A549 (cell line): ENCODE data around the gene DNAAF5. TPM values are rescaled to one million over a fixed set of nuclear protein-coding genes. Genes with fewer than 3 reads are reported as not detected.

Source experiments
- ATAC-seq, 2 experiments: fragments of 200-7000 bp in 1 of 2; fragments of >200 bp in 1 of 2; cut with Nextera tagmentation in 1 of 2; cut with Tn5 transposase in 1 of 2; 3 replicates each; pipeline versions ENCODE4 v1.8.0 to v1.9.1; 2018 to 2020; ENCODE audit warnings: mild to moderate bottlenecking in 1 of 2, moderate library complexity in 1 of 2
- CTCF ChIA-PET: fragments of 300-600 bp; sonication (Branson Sonifier 250); formaldehyde crosslinking; extraction: SDS; loops from one replicate; lab custom pipeline; 2021; ENCODE audit warnings: antibody characterized with exemption, inconsistent platforms; lab: Yijun Ruan, JAX
- POLR2A ChIA-PET: fragments of 350-600 bp; formaldehyde crosslinking; extraction: SDS; loops from one replicate; lab custom pipeline; 2021; ENCODE audit warnings: antibody characterized with exemption, inconsistent platforms; lab: Yijun Ruan, JAX
- DNase-seq, 2 experiments: peaks; one replicate each; pipeline versions ENCODE4 v3.0.0 to v3.0.0-alpha.2; 2011 to 2016; ENCODE audit warnings: low read depth in 1 of 2, low spot score in 1 of 2
- FAIRE-seq: peaks from 2 replicates; lab custom pipeline; 2011; peaks lifted over from hg19 to GRCh38; lab: Jason Lieb, UNC
- H3K27ac ChIP-seq, 2 experiments: fragments of >200 bp; sonication (Bioruptor Twin); formaldehyde crosslinking; 3 replicates each; pipeline ENCODE4 v1.5.1; 2016 to 2017
- H3K4me1 ChIP-seq: fragments of >200 bp; sonication (Bioruptor Twin); formaldehyde crosslinking; 3 replicates; pipeline ENCODE4 v1.6.1; 2016
- H3K4me2 ChIP-seq: fragments of >200 bp; sonication (Bioruptor Twin); formaldehyde crosslinking; 3 replicates; pipeline ENCODE4 v1.6.1; 2016
- H3K4me3 ChIP-seq: fragments of >200 bp; sonication (Bioruptor Twin); formaldehyde crosslinking; 3 replicates; pipeline ENCODE4 v1.5.1; 2016
- H3K9me3 ChIP-seq: fragments of >200 bp; sonication (Bioruptor Twin); formaldehyde crosslinking; 3 replicates; pipeline ENCODE4 v1.6.1; 2016
- CBX8 ChIP-seq: fragments of 200-600 bp; sonication (generic); IDR thresholded peaks from 2 replicates; pipeline ENCODE4 v1.6.1; 2016
- CEBPB ChIP-seq, 2 experiments: fragments of >200 bp in 1 of 2; sonication (Bioruptor Twin) in 1 of 2; formaldehyde crosslinking in 1 of 2; IDR thresholded peaks; 2 replicates each; pipeline ENCODE4 v1.6.1; 2012 to 2016
- CHD2 ChIP-seq: fragments of 150-350 bp; IDR thresholded peaks from 2 replicates; pipeline ENCODE4 v1.6.1; 2014; ENCODE audit warnings: low read length; ENCODE audit not compliant: partially characterized antibody
- CHD4 ChIP-seq: fragments of 200-600 bp; sonication (generic); IDR thresholded peaks from 2 replicates; pipeline ENCODE4 v1.6.1; 2016; ENCODE audit warnings: antibody characterized with exemption, mild to moderate bottlenecking, borderline replicate concordance
- FOSL2 ChIP-seq, 2 experiments: fragments of 450-650 bp in 1 of 2; fragments of >200 bp in 1 of 2; sonication (Bioruptor Twin) in 1 of 2; formaldehyde crosslinking; IDR thresholded peaks; 2 replicates each; pipeline versions ENCODE4 v1.5.0 to v1.6.1; 2016 to 2020; ENCODE audit warnings: mild to moderate bottlenecking in 1 of 2, moderate library complexity in 1 of 2
- JUNB ChIP-seq: fragments of >200 bp; sonication (Bioruptor Twin); formaldehyde crosslinking; IDR thresholded peaks from 2 replicates; pipeline ENCODE4 v1.6.1; 2016
- PBX3 ChIP-seq: IDR thresholded peaks from 2 replicates; pipeline ENCODE4 v1.6.1; 2012
- REST ChIP-seq: fragments of 200-600 bp; sonication (generic); IDR thresholded peaks from 2 replicates; pipeline ENCODE4 v1.6.1; 2016; ENCODE audit warnings: antibody characterized with exemption, mild to moderate bottlenecking, moderate library complexity
- RNF2 ChIP-seq: fragments of 200-600 bp; sonication (generic); IDR thresholded peaks from 2 replicates; pipeline ENCODE4 v1.6.1; 2016; ENCODE audit warnings: low read depth, mild to moderate bottlenecking, antibody characterized with exemption, moderate library complexity, borderline replicate concordance
- SREBF2 ChIP-seq: fragments of 450-650 bp; IDR thresholded peaks from 2 replicates; pipeline ENCODE4 v1.6.1; 2014; ENCODE audit warnings: mild to moderate bottlenecking, moderate library complexity
- TP53 ChIP-seq: fragments of 250-450 bp; sonication (Bioruptor Pico); IDR thresholded peaks from 2 replicates; pipeline ENCODE4 v1.5.0; 2021; ENCODE audit warnings: mild to moderate bottlenecking, moderate library complexity
- WGBS: methylation state at CpG from one replicate; pipeline ENCODE4 v1.1.6; 2017; ENCODE audit errors: missing lambda C conversion rate; 5-methylcytosine and 5-hydroxymethylcytosine counted together
- polyA plus RNA-seq, 4 experiments: library from polyadenylated mRNA; depleted of rRNA in 3 of 4; stranded (reverse); fragments of >200 nt; fragmentation: RNase III in 1 of 4; extraction: RNeasy Plus Mini Kit Qiagen cat#74134 plus additional on column Dnase treatment in 1 of 4; gene quantifications; 2 replicates in 3 of 4; 3 replicates in 1 of 4; pipeline ENCODE4 v1.2.3, GENCODE V29; 2011 to 2017
- TF ChIP-seq, protein P1 (sequence below): fragments of >200 bp; sonication (Bioruptor Twin); formaldehyde crosslinking; IDR thresholded peaks from 2 replicates; pipeline ENCODE4 v1.6.1; 2016
- TF ChIP-seq, protein P2 (sequence below): IDR thresholded peaks from 2 replicates; pipeline ENCODE4 v1.6.1; 2012; ENCODE audit warnings: low read depth, borderline replicate concordance
- TF ChIP-seq, protein P3 (sequence below): fragments of >200 bp; sonication (Bioruptor Twin); formaldehyde crosslinking; IDR thresholded peaks from 3 replicates; pipeline ENCODE4 v1.5.1; 2016
- TF ChIP-seq, protein P4 (sequence below): fragments of 250-450 bp; sonication (Bioruptor Pico); IDR thresholded peaks from 2 replicates; pipeline ENCODE4 v1.5.0; 2020; ENCODE audit warnings: low read depth, mild to moderate bottlenecking, moderate library complexity

The DNAAF5 gene
- polyA plus RNA-seq, 2 of the 4 experiments (the other 2 are of a cell fraction) = 27.8 to 34.7 TPM

- POLR2A ChIA-PET = no interaction called here
- no peak for FAIRE-seq
- H3K4me3 ChIP-seq = no peak overlapping the region
- no peak overlapping the region for H3K27ac ChIP-seq
- CTCF ChIA-PET = no interaction called here
- WGBS = 92% methylated on average over 21 of the region's 22 CpGs
- peaks cover 23% of the 10 kb centered on the region for H3K9me3 ChIP-seq
- no peak for ATAC-seq
- TF ChIP-seq FOSL2 (IDR thresholded peaks at IDR 0.05) = no peak
- TF ChIP-seq FOSL2 (CRISPR knock-in tag; IDR thresholded peaks at IDR 0.05) = no peak
- TF ChIP-seq, protein P1, sequence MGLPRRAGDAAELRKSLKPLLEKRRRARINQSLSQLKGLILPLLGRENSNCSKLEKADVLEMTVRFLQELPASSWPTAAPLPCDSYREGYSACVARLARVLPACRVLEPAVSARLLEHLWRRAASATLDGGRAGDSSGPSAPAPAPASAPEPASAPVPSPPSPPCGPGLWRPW = no peak
- no peak for TF ChIP-seq CBX8
- no peak for TF ChIP-seq JUNB
- TF ChIP-seq RNF2 = no peak
- TF ChIP-seq PBX3 = no peak
- no peak overlapping the region for H3K4me2 ChIP-seq
- no peak for DNase-seq
- no peaks in the 10 kb centered on the region for H3K4me1 ChIP-seq
These were observed 33.2 kb upstream of the DNAAF5 start for GRCh38 chr7:693280-693679.

DNA sequence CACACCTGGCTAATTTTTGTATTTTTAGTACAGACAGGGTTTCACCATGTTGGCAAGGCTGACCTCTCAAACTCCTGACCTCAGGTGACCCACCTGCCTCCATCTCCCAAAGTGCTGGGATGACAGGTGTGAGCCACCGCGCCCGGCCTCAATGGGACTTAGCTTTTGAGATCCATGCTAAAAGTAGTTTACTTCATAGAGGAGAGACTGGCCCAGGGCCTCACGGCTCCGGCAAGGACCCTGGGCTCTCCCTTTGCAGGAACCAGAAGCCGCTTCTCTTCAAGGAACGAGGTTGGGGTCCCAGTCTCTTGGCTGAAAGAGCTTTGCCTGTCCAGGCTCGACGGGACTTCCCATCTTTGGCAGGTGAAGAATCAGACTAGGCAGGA, 30.1 kb upstream of the DNAAF5 start:
- TF ChIP-seq, protein P2, sequence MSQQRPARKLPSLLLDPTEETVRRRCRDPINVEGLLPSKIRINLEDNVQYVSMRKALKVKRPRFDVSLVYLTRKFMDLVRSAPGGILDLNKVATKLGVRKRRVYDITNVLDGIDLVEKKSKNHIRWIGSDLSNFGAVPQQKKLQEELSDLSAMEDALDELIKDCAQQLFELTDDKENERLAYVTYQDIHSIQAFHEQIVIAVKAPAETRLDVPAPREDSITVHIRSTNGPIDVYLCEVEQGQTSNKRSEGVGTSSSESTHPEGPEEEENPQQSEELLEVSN = no peak
- TF ChIP-seq CHD2 = no peak
- TF ChIP-seq, protein P3, sequence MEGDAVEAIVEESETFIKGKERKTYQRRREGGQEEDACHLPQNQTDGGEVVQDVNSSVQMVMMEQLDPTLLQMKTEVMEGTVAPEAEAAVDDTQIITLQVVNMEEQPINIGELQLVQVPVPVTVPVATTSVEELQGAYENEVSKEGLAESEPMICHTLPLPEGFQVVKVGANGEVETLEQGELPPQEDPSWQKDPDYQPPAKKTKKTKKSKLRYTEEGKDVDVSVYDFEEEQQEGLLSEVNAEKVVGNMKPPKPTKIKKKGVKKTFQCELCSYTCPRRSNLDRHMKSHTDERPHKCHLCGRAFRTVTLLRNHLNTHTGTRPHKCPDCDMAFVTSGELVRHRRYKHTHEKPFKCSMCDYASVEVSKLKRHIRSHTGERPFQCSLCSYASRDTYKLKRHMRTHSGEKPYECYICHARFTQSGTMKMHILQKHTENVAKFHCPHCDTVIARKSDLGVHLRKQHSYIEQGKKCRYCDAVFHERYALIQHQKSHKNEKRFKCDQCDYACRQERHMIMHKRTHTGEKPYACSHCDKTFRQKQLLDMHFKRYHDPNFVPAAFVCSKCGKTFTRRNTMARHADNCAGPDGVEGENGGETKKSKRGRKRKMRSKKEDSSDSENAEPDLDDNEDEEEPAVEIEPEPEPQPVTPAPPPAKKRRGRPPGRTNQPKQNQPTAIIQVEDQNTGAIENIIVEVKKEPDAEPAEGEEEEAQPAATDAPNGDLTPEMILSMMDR = no peak
- TF ChIP-seq SREBF2 = no peak
- no peak for TF ChIP-seq CHD4
- no peak for TF ChIP-seq TP53 (CRISPR knock-in tag)
- no peak for TF ChIP-seq CEBPB (IDR thresholded peaks at IDR 0.05)
- TF ChIP-seq, protein P4, sequence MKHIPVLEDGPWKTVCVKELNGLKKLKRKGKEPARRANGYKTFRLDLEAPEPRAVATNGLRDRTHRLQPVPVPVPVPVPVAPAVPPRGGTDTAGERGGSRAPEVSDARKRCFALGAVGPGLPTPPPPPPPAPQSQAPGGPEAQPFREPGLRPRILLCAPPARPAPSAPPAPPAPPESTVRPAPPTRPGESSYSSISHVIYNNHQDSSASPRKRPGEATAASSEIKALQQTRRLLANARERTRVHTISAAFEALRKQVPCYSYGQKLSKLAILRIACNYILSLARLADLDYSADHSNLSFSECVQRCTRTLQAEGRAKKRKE (CRISPR knock-in tag) = no peak
- TF ChIP-seq REST = no peak
- Histone ChIP-seq H3K9me3 (no peaks in the 10 kb centered on the region), H3K4me3 (no peak overlapping the region), H3K4me1 (no peaks in the 10 kb centered on the region), H3K27ac (no peak overlapping the region), H3K4me2 (no peak overlapping the region)
- 92% methylated on average over 9 of the region's 9 CpGs for WGBS
- DNase-seq = no peak
- FAIRE-seq = no peak
- ATAC-seq = no peak
- ChIA-PET POLR2A (interaction anchor here (0.7 kb wide), 1 partner anchor 21 kb away, joined by 6 read pairs; no protein-coding TSS in a partner anchor), CTCF (no interaction called here)
